Cardiac septum (tissue), 1 donor: ENCODE measurements around the gene TAL1. TPM values are rescaled to one million over a fixed set of nuclear protein-coding genes. Genes with fewer than 3 reads are reported as not detected.

ENCODE experiments used
- DNase-seq: peaks from one replicate; pipeline ENCODE4 v3.0.0-alpha.2; 2020; ENCODE audit warnings: low spot score
- intact Hi-C: fragments of 100-400 bp; cut with DNase I; formaldehyde crosslinking; loops from one replicate; pipeline ENCODE4 v1.14.0; 2022
- total RNA-seq: library from RNA; stranded (reverse); fragmentation: NEBNext Ultra II Directional; extraction: Animal tissue kit (Norgen Biotek cat#: 25700); gene quantifications from one replicate; pipeline ENCODE4 v1.2.1, GENCODE V29; 2021
- donor health status: DM: no; HTN: no; CAD: no.

The TAL1 gene
- total RNA-seq, 1 donor from 2014 or later, result 1.9 TPM

GRCh38 chr1:47191940-47192457, 40.0 kb downstream of the TAL1 start:
- DNase-seq, result peak; percentile 27
- intact Hi-C loops, result loop anchor here (2.0 to 5.0 kb wide), 2 partner anchors 71 to 520 kb away; no protein-coding TSS in a partner anchor

GRCh38 chr1:47190857-47191256, 41.2 kb downstream of the TAL1 start:
- intact Hi-C loops, result loop anchor here (5.0 kb wide), 1 partner anchor 521 kb away; no protein-coding TSS in a partner anchor
- DNase-seq, result no peak

GRCh38 chr1:47190509-47190855, 41.5 kb downstream of the TAL1 start:
- intact Hi-C loops, result loop anchor here (5.0 kb wide), 1 partner anchor 522 kb away; no protein-coding TSS in a partner anchor
- no peak for DNase-seq

GRCh38 chr1:47189844-47190508, 42.0 kb downstream of the TAL1 start, which contains the start of gene PDZK1IP1:
PDZK1IP1 (minus strand) TSS chr1:47190036; CDS start chr1:47189932, 104 bp downstream.
- peak; percentile 75 for DNase-seq
- intact Hi-C loops, result loop anchor here (5.0 kb wide), 1 partner anchor 522 kb away; no protein-coding TSS in a partner anchor

GRCh38 chr1:47188791-47189785, 42.9 kb downstream of the TAL1 start:
- peak; percentile 66 for DNase-seq
- intact Hi-C loops, result no loop called here

GRCh38 chr1:47187926-47188250, 44.1 kb downstream of the TAL1 start:
- intact Hi-C loops, result no loop called here
- DNase-seq, result no peak

GRCh38 chr1:47187231-47187925, 44.6 kb downstream of the TAL1 start:
- no peak for DNase-seq
- intact Hi-C loops, result no loop called here

- intact Hi-C loops, result no loop called here
- DNase-seq, result no peak
Observed at GRCh38 chr1:47186267-47187185, 45.5 kb downstream of the TAL1 start.

- no peak for DNase-seq
- intact Hi-C loops, result no loop called here
Observed at GRCh38 chr1:47184822-47185677, 47.0 kb downstream of the TAL1 start.

- DNase-seq, result no peak
- intact Hi-C loops, result no loop called here
Observed at GRCh38 chr1:47184090-47184821, 47.8 kb downstream of the TAL1 start.

- intact Hi-C loops, result no loop called here
- no peak for DNase-seq
Observed at GRCh38 chr1:47183308-47184089, 48.5 kb downstream of the TAL1 start.

GRCh38 chr1:47182676-47183235, 49.3 kb downstream of the TAL1 start:
- DNase-seq, result no peak
- intact Hi-C loops, result no loop called here

- no peak for DNase-seq
- intact Hi-C loops, result no loop called here
Observed at GRCh38 chr1:47181955-47182675, 49.9 kb downstream of the TAL1 start.

- intact Hi-C loops, result no loop called here
- DNase-seq, result peak; percentile 65
Observed at GRCh38 chr1:47181095-47181954, 50.7 kb downstream of the TAL1 start.
